ENCODE data around the gene MTUS2. TPM values are rescaled to one million over a fixed set of nuclear protein-coding genes. Genes with fewer than 3 reads are reported as not detected.

MTUS2 gene
- total and polyA plus RNA-seq, 4 donors = under 0.01 to 0.70 (median 0.15) TPM

DNA sequence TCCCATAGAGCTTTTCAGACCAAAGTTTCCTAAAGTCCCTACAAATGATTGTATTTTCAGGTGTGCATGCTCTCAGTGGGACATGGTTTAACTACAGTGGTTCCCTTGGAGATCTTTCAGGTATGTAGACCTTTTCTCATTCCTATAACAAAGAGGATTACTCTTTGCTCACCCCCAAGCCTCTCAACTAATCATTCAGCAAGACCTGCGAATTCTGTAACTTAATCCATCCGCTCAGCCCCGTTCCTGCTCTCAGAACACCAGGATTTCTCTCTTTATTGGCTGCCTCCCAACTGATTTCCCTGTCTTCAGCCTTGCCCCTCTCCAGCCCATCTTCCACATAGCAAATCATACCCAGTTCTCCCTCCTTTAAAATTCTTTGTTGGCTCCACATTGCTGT is 253.6 kb downstream of the MTUS2 start:
- TF ChIP-seq, protein P1, sequence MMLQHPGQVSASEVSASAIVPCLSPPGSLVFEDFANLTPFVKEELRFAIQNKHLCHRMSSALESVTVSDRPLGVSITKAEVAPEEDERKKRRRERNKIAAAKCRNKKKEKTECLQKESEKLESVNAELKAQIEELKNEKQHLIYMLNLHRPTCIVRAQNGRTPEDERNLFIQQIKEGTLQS (IDR thresholded peaks at IDR 0.05) = no peak
- TF ChIP-seq CTCF (IDR thresholded peaks at IDR 0.05; ENCODE audit: low read depth, low read length, missing input control) (no peak), YY1 (IDR thresholded peaks at IDR 0.05) (no peak), RXRA (IDR thresholded peaks at IDR 0.05) (no peak), SP1 (IDR thresholded peaks at IDR 0.05) (no peak), RAD21 (IDR thresholded peaks at IDR 0.05) (no peak), TAF1 (conservative IDR thresholded peaks at IDR 0.05) (no peak)
- TF ChIP-seq, protein P2, sequence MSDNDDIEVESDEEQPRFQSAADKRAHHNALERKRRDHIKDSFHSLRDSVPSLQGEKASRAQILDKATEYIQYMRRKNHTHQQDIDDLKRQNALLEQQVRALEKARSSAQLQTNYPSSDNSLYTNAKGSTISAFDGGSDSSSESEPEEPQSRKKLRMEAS (IDR thresholded peaks at IDR 0.05) = no peak
- no peaks in the 10 kb centered on the region for H3K27me3 ChIP-seq (ENCODE audit: control insufficient read depth in 4 of 4, insufficient read depth in 4 of 4, low read length in 3 of 4)
- DNase-seq (ENCODE audit: low spot score) = no peak
- H3K4me1 ChIP-seq (ENCODE audit: control insufficient read depth in 4 of 4, insufficient read depth in 4 of 4, low read length in 3 of 4) = no peaks in the 10 kb centered on the region
- no peak overlapping the region for H3K9ac ChIP-seq (ENCODE audit: low read depth in 1 of 2, low read length in 2 of 2)
- 57% methylated on average over 3 of the region's 3 CpGs for WGBS
- H3K9me3 ChIP-seq (ENCODE audit: control insufficient read depth in 4 of 4, low read length in 3 of 4) = peaks cover 0 to 6% (median 0%) of the 10 kb centered on the region in 4 donors
- no peak overlapping the region for H3K27ac ChIP-seq (ENCODE audit: low read depth in 1 of 2, low read length in 2 of 2)
- no peaks in the 10 kb centered on the region for H3K36me3 ChIP-seq (ENCODE audit: control insufficient read depth in 4 of 4, insufficient read depth in 3 of 4, low read depth in 1 of 4, low read length in 3 of 4)
- no peak overlapping the region for H3K4me3 ChIP-seq (ENCODE audit: low read depth in 1 of 3, low read length in 3 of 3)

DNA sequence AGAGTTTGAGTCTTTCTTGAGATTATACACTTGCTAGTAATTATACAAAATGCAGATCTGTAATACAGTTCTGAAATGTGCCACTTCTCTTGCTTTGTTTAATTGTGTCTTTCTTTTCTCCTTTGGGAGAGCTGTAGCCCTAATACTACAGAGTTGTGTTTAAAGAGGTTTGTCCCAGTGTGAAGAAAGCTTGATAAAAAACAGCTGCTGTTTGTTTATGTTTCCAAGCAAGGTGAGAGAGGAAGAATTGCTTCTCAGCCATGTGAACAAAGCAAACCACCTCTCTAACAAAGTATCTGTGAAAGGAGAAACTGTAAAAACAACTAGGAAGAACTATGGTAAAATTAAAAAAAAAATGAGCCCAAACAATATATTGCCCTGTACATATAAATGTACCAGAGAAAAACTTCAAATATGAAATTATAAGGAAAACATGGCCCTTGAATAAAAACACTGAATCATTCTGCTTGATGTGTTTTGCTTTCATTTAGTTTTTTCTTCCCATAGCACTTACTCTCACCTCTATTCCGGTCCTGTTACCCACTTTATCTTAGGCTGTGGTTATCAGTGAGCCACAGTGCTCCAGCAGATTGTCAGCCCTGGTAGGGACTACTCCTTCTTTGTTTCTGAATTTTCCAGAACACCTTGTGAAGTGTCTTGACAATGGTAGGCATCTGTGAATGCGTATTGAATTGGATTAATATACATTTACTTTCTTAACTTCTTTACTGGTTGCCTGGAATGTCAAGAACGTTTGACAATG is 257.1 kb downstream of the MTUS2 start:
- 61% methylated on average over 3 of the region's 3 CpGs for WGBS
- no peak overlapping the region for H3K9ac ChIP-seq (ENCODE audit: low read depth in 1 of 2, low read length in 2 of 2)
- H3K9me3 ChIP-seq (ENCODE audit: control insufficient read depth in 4 of 4, low read length in 3 of 4) = peaks cover 0 to 7% (median 0%) of the 10 kb centered on the region in 4 donors
- no peaks in the 10 kb centered on the region for H3K36me3 ChIP-seq (ENCODE audit: control insufficient read depth in 4 of 4, insufficient read depth in 3 of 4, low read depth in 1 of 4, low read length in 3 of 4)
- TF ChIP-seq HNF4A (conservative IDR thresholded peaks at IDR 0.05) (no peak), FOXA2 (IDR thresholded peaks at IDR 0.05) (no peak), NR2F2 (IDR thresholded peaks at IDR 0.05) (no peak), JUND (IDR thresholded peaks at IDR 0.05) (no peak), EGR1 (IDR thresholded peaks at IDR 0.05; ENCODE audit: low read depth in 2 of 2) (no peak)
- TF ChIP-seq, protein P2 (IDR thresholded peaks at IDR 0.05) = no peak
- TF ChIP-seq, protein P1 (IDR thresholded peaks at IDR 0.05) = no peak
- TF ChIP-seq, protein P3, sequence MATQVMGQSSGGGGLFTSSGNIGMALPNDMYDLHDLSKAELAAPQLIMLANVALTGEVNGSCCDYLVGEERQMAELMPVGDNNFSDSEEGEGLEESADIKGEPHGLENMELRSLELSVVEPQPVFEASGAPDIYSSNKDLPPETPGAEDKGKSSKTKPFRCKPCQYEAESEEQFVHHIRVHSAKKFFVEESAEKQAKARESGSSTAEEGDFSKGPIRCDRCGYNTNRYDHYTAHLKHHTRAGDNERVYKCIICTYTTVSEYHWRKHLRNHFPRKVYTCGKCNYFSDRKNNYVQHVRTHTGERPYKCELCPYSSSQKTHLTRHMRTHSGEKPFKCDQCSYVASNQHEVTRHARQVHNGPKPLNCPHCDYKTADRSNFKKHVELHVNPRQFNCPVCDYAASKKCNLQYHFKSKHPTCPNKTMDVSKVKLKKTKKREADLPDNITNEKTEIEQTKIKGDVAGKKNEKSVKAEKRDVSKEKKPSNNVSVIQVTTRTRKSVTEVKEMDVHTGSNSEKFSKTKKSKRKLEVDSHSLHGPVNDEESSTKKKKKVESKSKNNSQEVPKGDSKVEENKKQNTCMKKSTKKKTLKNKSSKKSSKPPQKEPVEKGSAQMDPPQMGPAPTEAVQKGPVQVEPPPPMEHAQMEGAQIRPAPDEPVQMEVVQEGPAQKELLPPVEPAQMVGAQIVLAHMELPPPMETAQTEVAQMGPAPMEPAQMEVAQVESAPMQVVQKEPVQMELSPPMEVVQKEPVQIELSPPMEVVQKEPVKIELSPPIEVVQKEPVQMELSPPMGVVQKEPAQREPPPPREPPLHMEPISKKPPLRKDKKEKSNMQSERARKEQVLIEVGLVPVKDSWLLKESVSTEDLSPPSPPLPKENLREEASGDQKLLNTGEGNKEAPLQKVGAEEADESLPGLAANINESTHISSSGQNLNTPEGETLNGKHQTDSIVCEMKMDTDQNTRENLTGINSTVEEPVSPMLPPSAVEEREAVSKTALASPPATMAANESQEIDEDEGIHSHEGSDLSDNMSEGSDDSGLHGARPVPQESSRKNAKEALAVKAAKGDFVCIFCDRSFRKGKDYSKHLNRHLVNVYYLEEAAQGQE (IDR thresholded peaks at IDR 0.05) = no peak
- no peaks in the 10 kb centered on the region for H3K27me3 ChIP-seq (ENCODE audit: control insufficient read depth in 4 of 4, insufficient read depth in 4 of 4, low read length in 3 of 4)
- no peak for DNase-seq (ENCODE audit: low spot score)
- H3K4me1 ChIP-seq (ENCODE audit: control insufficient read depth in 4 of 4, insufficient read depth in 4 of 4, low read length in 3 of 4) = no peaks in the 10 kb centered on the region
- H3K27ac ChIP-seq (ENCODE audit: low read depth in 1 of 2, low read length in 2 of 2) = no peak overlapping the region
- H3K4me3 ChIP-seq (ENCODE audit: low read depth in 1 of 3, low read length in 3 of 3) = no peak overlapping the region
